Fibroblast of skin of abdomen (primary cell): ENCODE measurements around the gene KIAA1614. TPM values are rescaled to one million over a fixed set of nuclear protein-coding genes. Genes with fewer than 3 reads are reported as not detected.

ENCODE experiments used
- DNase-seq: peaks from one replicate; pipeline ENCODE4 v3.0.0-alpha.2; 2013
- polyA plus RNA-seq, 2 experiments: library from polyadenylated mRNA; unstranded; fragments of 120-200 nt; gene quantifications; one replicate each; pipeline ENCODE4 v1.2.1, GENCODE V29; 2013; ENCODE audit not compliant: insufficient read length in 2 of 2

Gene KIAA1614, protein sequence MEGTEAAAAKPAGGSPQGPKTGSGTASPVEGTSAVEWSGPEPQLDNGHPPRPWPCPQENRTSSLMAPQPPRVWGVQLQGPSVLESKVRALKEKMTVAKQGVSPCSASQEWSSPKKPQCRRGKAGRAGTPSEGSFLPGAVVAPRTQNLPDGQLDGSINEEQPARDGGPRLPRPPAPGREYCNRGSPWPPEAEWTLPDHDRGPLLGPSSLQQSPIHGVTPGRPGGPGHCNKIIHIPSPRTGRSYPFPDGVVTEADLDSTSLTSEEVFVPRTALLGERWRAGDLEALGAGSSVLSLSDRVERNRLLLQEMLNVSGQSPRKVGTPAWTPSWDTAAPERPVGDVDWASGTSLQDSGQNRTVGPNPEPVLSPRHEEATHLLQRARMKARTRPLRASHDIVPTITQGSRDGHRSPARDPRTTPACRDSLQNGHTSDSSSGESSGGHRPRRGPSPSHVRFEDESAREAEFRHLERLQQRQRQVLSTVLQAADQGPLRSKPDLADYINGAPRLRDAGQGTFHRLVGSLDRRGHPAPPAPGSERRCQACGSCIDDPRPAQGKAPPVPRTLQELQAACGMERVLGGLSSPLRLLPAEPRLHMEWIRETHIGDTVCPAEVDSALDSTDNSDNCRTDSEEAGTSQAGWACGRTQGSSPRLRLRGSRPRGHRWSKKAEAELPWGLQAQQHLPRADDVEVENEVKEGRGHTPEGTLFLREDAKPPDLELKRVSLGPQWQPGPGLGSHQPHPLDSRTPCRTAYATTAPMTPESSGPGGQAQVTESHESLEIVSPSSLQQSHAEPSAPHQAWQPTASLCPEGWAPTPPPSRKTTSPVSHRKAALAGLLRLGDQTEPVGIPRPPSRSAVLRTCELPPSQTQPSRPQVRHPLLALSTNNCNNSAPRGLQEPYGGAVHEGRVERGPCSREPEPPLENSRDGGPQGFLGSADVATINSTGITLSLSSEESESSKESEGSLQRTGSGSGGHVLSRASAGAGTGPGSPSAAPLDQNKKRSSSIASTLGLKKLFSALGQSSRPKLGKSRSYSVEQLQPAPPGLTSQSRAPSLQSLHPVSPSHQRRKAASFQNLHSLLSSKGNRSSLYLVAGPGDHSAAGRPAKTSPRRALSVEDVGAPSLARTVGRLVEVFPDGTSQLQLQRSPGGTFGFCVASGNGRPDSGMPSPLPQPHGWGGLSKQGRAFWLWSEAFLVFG
- polyA plus RNA-seq (2013, experiment 1 of 2; ENCODE audit: insufficient read length): 7.1 TPM
- 6.9 TPM for polyA plus RNA-seq (2013, experiment 2 of 2; ENCODE audit: insufficient read length)

DNA sequence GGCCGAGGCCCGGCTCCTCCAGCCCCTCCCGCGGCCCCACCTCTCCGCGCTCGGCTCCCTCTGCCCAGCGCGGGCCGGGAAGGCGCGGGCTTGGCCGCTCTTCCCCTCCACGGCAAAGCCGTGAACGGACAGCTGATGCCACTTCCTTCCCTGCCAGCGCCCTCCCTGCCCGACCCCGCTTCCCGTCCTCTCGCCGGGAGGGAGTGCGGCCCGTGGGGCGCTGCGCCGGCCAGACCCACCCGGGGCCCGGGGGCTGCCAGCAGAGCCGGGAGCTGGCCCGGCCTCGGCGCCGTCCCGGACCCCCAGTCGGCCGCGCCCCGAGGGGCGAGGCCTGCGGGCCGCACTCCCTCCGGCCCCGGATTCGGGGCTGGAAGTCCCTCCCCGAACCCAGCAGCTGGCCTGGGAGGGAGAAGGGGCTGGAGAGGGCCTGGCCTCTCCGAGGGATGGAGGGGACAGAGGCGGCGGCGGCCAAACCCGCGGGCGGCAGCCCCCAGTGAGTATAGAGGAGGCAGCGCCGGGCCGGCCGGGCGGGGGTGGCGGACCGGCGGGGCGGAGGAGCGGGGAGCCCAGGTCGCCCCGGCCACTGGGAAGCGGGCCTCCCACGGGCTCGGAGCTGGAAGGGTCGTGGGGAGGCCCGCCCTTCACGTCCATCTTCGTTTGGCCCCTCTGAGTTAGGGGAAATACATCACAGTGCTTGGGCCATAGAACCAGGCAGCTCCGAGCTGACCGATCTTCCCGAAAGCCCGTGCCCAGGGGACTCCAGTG, at the start of gene KIAA1614:
Gene KIAA1614, plus strand, starts transcription at position 97 of the 765 bp plus-strand sequence. Its CDS starts 347 bp downstream, at position 444.
- DNase-seq: peak; percentile 54

DNA sequence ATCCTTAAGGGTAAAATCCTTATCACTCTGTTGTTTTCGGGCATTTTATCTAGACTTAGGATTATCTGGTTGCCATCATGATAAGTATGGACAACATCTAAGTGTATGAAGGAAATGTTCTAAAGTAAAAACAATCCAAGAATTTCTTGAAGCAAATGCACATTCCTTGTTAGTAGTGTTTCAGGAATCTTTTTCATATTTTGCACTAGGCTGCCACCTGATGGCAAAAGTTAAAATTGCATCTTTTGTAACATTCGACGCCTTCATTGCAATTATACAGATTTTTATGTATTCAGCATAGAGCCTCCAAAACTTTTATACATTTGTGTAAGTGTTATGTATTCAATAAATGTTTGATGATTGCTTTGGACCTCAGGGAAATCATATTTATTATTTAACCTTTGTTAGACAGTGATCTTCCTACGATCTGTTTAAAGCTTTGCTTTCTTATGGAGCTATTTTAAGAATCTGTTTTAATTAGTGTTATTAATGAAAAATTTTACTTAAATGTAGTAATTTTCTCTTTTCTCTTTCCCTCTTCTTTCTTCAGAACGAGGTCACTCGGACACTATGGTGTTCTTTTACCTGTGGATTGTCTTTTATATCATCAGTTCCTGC, 49.4 kb upstream of the KIAA1614 start:
- DNase-seq: peak; percentile 59

DNA sequence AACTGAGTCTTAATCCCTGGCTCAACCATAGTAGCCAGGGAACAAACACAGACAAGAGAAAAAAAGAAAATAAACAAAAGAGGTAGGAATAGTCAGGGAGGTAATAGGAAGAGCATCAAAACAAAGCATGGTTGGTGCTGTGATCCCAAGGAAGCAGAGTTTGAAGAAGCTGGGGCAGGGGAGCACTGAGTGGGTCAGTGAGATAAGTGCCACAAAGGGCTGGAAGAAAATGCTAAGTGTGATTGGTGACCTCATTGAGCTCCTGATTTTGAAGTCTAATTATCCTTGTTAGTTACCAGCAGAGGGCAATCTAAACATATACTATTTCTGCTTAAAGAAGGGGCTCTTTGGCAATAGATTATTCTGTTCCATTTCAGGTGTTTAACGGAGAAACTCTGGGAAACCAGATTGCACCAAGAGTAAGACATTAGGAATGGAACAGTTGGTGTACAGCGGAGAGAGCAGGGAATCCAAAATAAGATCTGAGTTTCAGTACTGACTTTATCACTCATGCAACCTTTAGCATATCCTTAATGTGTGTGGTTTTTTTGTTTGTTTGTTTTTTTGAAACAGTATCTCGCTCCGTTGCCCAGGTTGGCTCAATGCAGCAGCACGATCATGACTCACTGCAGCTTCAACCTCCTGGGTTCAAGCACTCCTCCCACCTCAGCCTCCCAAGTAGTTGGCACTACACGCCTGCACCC, 30.7 kb upstream of the KIAA1614 start:
- peak; percentile 47 for DNase-seq

DNA sequence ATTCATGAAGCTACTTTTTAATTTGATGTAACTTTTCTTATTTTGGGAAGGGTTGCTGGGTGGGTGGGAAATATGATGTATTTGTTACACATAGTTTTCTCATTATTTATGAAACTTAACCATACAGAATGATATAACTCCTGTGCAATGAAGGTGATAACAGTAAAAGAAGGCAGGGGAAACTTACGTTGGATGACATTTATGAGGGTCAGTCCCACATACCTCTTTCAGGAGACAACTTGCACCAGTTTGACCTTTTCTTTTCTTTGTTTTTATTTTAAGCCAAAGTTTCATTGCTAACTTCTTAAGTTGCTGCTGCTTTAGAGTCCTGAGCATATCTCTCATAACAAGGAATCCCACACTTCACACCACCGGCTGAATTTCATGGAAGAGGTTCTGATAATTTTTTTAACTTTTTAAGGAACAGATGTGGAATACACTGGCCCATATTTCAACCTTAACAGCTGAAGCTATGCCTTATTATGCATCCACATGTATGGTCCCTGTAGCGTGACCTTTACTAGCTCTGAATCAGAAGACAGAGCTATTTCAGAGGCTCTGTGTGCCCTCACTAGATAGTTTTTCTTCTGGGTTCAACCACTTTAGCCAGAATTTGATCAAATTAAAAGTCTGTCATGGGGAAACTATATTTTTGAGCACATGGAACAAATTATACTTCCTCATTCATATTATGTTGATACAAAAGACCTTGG, 28.0 kb upstream of the KIAA1614 start:
- DNase-seq: no peak

DNA sequence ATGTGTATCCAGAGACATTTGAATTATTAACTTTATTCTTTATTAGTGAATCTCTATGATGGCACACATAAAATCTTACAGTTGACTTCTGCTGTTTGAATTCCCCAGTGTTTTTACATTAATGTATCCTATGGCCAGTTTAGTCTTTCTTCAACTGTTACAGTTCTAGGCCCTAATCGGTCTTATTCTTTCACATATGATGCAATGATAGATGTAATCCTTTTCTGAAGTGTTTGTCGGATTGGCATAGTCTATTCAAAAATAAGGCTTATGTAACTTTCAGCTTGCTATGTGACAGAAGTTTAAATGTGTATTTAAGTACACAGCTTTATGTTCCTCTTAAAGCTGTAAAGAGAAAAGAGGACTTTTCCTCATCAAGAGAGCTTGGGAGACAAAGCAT, 26.4 kb upstream of the KIAA1614 start:
- DNase-seq: no peak

DNA sequence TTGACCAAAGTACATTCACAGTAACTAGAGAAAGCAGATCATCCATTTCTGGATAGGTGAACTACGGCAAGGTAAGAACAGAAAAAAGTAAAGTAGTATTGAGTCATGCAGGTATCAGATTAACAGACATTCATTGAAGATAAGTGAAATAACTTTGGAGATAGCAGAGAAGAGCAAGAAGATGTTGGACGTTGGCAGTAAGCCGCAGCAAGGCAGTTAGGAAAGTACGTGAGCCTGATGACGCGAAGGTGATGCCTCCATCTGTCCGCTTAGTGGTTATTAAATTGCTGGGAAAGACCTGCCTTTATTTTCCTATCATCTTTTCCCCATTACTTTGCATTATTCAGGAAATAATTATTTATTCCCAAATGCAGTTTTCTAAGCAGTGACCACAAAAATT, 24.9 kb upstream of the KIAA1614 start:
- DNase-seq: no peak

DNA sequence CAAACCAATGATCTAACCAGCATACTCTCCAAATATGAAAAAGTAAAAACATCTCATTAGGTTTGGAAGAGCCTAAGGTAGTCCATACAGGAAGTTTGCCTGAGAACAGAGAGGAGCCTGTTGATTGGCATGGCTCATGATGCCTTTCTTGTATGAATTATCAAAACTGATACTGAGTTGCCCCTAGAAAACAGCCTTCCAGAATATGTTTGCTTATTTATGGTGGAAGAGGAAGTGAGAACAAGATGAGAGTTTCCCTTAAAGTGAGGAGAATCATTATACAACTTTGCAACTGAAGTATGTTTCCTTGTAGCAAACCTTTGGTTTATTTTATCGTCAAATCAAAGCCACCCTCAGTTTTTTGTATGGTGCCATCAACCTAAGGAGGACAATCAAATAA, 23.8 kb upstream of the KIAA1614 start:
- DNase-seq: no peak

DNA sequence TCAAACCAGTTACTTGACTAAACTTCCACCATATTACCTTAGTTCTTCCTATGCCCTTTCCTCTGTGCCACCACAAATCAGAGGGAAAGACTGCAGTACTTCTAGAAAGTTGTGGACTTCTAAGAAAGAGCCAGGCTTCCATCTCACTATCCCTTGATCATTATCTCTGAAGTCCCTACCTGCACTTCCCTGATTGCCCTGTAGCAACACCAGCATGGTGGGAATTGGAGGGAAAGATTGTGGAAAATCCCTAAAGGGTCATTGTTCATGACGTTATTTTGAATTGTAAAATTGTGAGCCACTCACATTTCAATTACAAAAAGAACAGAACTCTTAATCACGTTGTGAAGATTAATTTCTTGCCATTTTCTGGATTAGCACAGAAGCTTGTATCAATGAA, 23.4 kb upstream of the KIAA1614 start:
- no peak for DNase-seq

DNA sequence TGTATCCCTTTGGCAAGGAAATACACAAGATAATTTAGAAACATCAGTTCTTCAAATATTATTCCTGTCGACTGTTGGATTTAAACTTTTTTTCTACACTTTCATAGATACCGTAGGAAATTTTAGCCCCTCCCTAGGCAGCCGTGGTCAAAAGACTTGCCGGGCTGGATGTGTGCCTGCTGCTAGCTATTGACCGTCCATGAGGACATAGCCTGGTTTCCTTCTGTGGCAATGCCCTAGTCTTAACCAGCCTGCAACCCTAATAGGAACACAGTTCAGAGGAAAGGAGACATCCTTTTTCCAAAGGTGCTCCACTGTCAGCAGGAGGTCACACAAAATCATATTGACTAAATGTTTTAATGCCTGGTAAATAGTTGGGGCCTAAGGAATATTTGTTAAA, 20.4 kb upstream of the KIAA1614 start:
- no peak for DNase-seq

DNA sequence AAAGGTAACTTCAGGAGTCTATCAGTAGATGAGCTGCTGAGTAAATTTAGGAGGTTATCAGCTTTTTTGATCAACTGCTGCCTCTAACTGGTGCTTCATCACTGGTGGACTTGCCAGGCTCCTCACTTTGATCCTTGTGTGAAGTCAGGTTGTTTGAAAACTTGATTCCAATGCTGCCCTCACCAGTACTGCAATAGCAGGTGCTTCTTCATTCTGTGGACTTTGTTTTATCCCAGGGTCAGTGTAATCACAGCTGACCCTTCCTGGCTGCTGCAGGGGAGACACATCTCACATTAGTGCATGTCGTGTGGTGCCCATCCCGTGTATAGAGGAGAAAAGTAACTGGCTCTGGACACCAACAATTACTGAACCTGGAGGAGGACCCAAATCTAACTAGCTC, 20.0 kb upstream of the KIAA1614 start:
- DNase-seq: no peak

DNA sequence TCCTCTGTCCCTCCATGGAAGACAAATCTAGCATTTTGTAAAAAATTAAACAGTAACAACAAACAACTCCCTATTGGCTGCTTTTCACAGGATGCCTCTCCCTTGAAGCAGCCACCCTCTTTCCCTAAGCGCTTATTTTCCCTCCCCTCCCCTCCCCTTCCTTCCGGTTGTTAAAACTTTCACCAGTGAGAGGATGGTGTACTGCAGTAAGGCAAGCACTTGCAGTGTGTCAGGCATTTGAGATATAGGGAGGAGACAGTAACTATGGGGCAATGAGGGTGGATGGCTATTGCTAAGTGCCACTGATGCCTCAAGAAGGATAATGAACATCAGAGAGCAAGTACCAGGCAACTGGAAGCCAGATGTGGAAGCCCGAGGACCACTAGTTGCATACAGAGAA, 19.1 kb upstream of the KIAA1614 start:
- no peak for DNase-seq

DNA sequence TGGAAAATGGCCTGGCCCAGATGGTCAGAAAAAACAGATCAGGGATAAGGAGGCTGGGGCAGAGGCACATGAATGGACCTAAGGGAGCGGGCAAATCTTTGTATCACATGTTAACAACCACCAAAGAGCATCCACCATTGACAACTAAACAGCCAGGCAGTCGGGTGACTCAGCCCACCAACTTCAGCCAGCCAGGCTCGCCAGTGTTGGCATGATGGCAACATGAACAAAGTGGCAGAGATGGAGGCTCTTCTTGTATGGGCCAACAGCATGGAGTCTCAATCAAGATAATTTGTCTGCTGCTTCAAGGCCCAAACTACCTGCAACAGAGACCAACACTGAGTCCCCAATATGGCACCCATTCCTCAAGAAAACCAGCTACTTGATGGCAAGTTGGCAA, 16.5 kb upstream of the KIAA1614 start:
- no peak for DNase-seq

DNA sequence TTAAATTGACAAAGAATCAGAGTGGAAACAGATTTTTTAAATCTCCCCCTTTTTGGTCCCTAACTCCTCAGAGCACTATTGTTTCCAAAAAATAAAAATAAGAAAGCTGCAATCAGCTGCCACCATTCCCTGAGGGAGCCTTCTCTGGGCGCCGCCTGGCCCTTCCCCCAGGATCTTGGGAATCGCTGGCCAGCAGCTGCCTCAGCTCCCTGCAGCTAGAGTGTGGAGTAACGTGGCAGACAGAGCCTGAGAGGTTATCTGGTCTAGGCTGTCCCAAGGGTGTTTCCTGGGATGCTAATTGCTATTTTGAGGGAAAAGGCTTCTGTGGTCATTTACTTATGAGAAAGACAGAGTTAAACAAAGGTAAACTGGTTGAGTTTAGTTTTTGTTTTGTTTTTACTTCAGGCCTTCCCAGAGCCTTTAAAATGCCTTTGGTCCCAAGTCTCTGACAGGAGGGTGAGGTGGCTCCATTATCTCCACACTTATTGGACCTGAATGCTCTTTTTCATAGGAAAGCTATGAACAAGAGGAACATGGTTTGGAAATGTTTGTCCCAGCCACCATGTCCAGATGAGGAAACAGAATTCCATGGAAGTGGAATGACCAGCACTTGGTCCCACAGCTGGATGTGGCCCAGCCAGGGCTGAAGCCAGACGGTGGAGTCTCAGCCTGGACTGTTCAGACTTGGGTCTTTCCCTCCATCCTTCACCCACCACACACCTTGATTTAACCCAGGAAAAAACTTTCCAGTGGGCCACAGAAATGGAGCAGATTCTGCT, 14.1 kb upstream of the KIAA1614 start:
- peak; percentile 20 for DNase-seq

DNA sequence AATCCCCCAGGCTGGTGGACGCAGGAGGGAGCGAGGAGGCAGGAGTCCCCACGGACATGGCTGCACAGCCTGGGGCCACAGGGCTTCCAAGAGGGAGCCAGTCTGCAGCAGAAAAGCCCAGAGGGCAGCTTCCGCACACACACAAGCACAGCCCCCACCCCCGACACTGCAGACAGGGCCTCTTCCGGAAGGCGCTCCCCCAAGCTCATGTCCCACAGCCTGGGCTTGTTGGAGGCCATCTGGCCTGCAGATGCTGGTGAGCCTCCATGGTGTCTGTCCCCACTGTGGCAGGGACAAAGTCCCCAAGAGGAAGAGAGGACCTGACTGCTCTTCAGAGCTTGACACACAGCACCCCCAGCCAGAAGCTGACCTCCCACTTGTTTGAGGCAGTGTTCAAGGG, 13.4 kb upstream of the KIAA1614 start:
- DNase-seq: peak; percentile 45

DNA sequence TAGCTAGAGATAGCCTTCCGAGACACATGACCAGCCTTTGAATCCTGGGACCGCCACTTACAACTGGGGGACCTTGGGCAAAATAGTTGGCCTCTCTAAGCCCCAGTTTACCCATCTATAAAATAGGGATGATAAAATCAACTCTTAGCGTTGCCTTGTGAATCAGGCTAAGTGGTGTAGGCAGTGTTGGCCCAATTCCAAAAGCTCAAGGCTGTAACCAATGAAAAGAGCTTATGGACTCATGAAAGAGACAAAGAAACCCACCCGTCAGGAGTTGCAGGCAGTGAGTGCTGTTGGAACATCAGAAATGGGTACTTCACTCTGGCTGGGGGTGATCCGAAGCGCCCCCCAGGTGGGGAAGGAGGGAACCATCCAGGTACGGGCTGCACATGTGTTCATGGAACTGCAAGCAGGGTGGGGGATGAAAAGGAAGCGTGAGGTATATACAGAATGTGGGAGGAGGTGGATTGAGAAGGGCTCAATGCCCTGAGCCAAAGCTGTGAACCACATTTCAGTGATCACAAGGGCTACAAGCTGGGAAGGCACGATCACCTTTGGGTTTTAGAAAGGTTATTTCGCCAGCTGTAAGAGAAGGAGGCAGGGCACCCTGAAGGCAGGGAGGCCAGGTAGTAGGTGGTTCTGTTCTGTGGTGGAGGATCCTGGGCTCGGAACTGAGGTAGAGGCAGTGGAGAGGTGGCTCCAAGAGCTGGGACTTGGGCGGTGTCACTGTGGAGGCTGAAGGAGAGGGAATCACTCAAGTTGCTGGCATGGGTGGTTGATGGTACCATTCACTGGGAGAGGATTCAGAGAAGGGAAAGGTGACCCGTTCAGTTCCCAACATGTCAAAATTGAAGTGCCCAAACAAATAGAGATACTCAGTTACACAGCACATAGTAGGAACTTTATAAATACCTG, 11.4 kb upstream of the KIAA1614 start:
- no peak for DNase-seq

DNA sequence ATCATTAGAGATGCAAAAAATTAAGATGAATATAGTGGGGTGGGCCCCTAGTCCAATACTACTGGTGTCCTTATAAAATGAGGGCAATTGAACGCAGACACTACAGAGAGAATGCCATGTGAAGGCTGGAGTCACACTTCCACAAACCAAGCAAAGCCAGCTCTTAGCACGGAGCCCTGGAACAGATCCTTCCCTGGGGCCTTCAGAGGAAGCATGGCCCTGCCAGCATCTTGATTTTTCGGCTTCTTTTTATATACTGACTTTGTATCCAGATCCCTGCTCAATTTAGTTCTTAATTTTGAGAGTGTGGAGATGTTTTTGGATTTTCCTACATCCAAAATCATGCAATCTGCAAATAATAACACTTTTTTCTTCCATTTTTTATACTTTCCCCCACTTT, 10.2 kb upstream of the KIAA1614 start:
- no peak for DNase-seq

DNA sequence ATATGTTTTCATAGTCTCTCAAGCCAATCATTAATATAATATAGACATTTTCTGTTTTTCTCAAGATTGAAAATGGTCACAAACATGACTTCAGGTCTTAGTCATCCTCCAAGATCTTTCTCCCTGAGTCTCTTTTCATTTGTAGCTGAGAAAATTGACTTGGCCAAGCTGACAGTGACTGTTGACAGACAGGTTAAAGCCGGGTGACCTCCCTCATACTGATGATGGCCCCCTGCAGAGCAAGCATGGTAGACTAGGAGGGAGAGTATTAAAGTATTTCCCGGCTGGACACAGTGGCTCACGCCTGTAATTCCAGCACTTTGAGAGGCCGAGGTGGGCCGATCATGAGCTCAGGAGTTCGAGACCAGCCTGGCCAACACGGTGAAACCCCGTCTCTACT, 6.8 kb upstream of the KIAA1614 start:
- DNase-seq: no peak

DNA sequence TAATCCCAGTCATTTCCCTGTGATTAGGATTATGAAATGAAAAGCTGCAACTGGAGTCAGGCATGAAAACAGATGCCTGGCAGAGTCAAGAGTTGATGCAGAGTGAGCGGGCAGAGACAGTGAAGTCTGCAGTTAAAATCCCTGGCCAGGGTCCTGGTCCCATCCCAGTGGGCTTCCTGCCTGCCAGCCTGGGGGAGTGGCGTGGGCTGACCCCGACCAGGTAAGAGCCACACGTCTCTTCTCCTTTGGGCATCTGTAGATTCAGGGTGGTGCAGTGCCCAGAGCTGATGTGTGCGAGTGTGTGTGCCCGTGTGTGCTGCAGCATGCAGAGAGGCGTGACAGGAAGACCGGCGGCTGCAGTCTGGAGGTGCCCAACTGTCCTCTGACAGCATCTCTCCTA, 6.2 kb upstream of the KIAA1614 start:
- no peak for DNase-seq
